ENCODE measurements around the gene EIF5B. TPM values are rescaled to one million over a fixed set of nuclear protein-coding genes. Genes with fewer than 3 reads are reported as not detected.

EIF5B gene
- polyA plus RNA-seq, 4 donors: 21.0 to 43.0 (median 32.1) TPM

- H3K27me3 ChIP-seq (ENCODE audit: control insufficient read depth in 3 of 3, insufficient read depth in 3 of 3, low read length in 3 of 3): no peaks in the 10 kb centered on the region
- 86 to 93% (median 87%) methylated on average over 3 of the region's 3 CpGs for WGBS, 3 donors
- peaks cover 16 to 36% (median 23%) of the 10 kb centered on the region in 3 donors for H3K36me3 ChIP-seq (ENCODE audit: control insufficient read depth in 3 of 3, insufficient read depth in 2 of 3, low read depth in 1 of 3, low read length in 3 of 3)
- DNase-seq (no peak), FAIRE-seq (no peak)
- no peak overlapping the region for H3K27ac ChIP-seq (ENCODE audit: low read depth in 1 of 3, low read length in 2 of 3)
- no peak overlapping the region for H3K4me3 ChIP-seq (ENCODE audit: low read depth in 1 of 3, low read length in 3 of 3)
- H3K4me1 ChIP-seq (ENCODE audit: control insufficient read depth in 3 of 3, insufficient read depth in 2 of 3, low read depth in 1 of 3, low read length in 2 of 3): no peaks in the 10 kb centered on the region
- no peaks in the 10 kb centered on the region for H3K9me3 ChIP-seq (ENCODE audit: control insufficient read depth in 2 of 2, insufficient read depth in 1 of 2, low read depth in 1 of 2, low read length in 1 of 2)
Observed at GRCh38 chr2:99395589-99396130, 58.5 kb downstream of the EIF5B start.

DNA sequence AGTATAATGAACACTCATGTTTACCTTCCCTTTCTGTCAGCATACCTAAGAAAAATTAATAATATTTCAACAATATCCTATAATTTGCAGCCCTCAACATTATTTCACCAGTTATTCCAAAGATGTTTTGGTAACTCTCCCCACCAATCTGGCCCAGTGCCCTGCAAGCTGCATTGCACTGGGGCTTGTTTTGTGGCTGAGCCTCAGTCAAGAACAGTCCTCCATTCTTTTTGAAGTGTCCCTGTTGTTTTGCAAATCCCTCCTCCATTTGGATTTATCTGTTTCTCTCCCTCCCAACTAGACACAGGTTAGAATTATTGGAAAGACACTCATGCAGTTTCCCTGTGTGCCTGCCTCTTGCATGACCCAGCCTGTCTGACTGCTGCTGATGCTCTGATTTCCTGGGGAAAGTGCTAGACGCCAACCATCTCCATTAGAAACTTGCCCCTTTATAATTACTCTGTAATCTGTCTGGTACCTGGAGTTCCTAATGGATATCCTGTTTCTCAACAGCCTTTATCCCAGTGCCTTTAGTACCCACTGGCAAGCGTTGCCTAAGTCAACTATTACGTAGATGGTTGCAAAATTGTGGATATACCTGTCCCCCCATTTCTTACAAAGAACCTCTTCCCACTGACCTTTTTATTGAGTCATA, 60.2 kb downstream of the EIF5B start:
- Histone ChIP-seq H3K4me1 (ENCODE audit: control insufficient read depth in 3 of 3, insufficient read depth in 2 of 3, low read depth in 1 of 3, low read length in 2 of 3) (no peaks in the 10 kb centered on the region), H3K4me3 (ENCODE audit: low read depth in 1 of 3, low read length in 3 of 3) (no peak overlapping the region), H3K27me3 (ENCODE audit: control insufficient read depth in 3 of 3, insufficient read depth in 3 of 3, low read length in 3 of 3) (no peaks in the 10 kb centered on the region), H3K27ac (ENCODE audit: low read depth in 1 of 3, low read length in 2 of 3) (no peak overlapping the region), H3K36me3 (ENCODE audit: control insufficient read depth in 3 of 3, insufficient read depth in 2 of 3, low read depth in 1 of 3, low read length in 3 of 3) (peaks cover 14 to 40% (median 23%) of the 10 kb centered on the region in 3 donors), H3K9me3 (ENCODE audit: control insufficient read depth in 2 of 2, insufficient read depth in 1 of 2, low read depth in 1 of 2, low read length in 1 of 2) (no peaks in the 10 kb centered on the region)
- 89 to 97% (median 95%) methylated on average over 3 of the region's 3 CpGs for WGBS, 3 donors
- FAIRE-seq (no peak), DNase-seq (no peak)

DNA sequence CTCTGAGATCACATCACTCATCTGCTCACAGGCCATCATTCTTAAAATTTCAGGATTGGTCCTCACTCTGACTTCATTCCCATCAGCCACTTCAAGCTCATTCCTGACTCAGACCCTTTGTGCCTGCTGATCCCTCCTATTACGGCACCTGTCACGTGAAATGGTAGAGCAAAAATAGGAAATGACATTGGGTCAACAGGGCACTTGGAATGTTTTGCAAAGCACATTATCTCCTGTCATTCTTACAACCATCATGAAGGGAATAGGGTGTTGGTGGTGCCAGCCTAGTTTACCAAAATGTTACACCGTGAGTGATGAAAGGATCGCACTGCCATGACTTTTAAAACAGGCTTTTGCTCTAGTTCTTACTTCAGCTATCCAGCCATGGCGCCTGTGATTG, 61.1 kb downstream of the EIF5B start:
- Histone ChIP-seq H3K36me3 (ENCODE audit: control insufficient read depth in 3 of 3, insufficient read depth in 2 of 3, low read depth in 1 of 3, low read length in 3 of 3) (peaks cover 14 to 45% (median 25%) of the 10 kb centered on the region in 3 donors), H3K27me3 (ENCODE audit: control insufficient read depth in 3 of 3, insufficient read depth in 3 of 3, low read length in 3 of 3) (no peaks in the 10 kb centered on the region), H3K4me3 (ENCODE audit: low read depth in 1 of 3, low read length in 3 of 3) (no peak overlapping the region), H3K27ac (ENCODE audit: low read depth in 1 of 3, low read length in 2 of 3) (no peak overlapping the region), H3K4me1 (ENCODE audit: control insufficient read depth in 3 of 3, insufficient read depth in 2 of 3, low read depth in 1 of 3, low read length in 2 of 3) (peaks cover 0 to 3% (median 0%) of the 10 kb centered on the region in 3 donors), H3K9me3 (ENCODE audit: control insufficient read depth in 2 of 2, insufficient read depth in 1 of 2, low read depth in 1 of 2, low read length in 1 of 2) (no peaks in the 10 kb centered on the region)
- FAIRE-seq: no peak
- WGBS, 3 donors: 93 to 97% (median 95%) methylated on average over 5 of the region's 5 CpGs
- no peak for DNase-seq

DNA sequence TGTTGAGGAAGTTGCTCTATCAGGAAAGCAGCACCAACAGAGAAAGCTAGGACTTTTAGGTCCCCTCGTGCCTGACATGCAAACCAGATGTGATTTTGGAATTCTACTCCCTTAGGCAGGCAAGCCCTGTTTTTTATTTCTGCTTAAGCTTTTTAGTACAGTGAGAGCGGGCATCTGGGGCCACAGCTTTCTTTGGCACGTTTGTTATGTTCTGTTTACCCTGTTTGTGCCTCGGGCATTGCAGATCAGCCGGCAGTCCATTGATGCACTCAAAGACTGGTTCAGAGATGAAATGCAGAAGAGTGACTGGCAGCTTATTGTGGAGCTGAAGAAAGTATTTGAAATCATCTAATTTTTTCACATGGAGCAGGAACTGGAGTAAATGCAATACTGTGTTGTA, 61.9 kb downstream of the EIF5B start:
- Histone ChIP-seq H3K4me3 (ENCODE audit: low read depth in 1 of 3, low read length in 3 of 3) (no peak overlapping the region), H3K36me3 (ENCODE audit: control insufficient read depth in 3 of 3, insufficient read depth in 2 of 3, low read depth in 1 of 3, low read length in 3 of 3) (peaks cover 12 to 43% (median 25%) of the 10 kb centered on the region in 3 donors), H3K27me3 (ENCODE audit: control insufficient read depth in 3 of 3, insufficient read depth in 3 of 3, low read length in 3 of 3) (no peaks in the 10 kb centered on the region), H3K27ac (ENCODE audit: low read depth in 1 of 3, low read length in 2 of 3) (no peak overlapping the region), H3K4me1 (ENCODE audit: control insufficient read depth in 3 of 3, insufficient read depth in 2 of 3, low read depth in 1 of 3, low read length in 2 of 3) (peaks cover 0 to 5% (median 0%) of the 10 kb centered on the region in 3 donors), H3K9me3 (ENCODE audit: control insufficient read depth in 2 of 2, insufficient read depth in 1 of 2, low read depth in 1 of 2, low read length in 1 of 2) (no peaks in the 10 kb centered on the region)
- WGBS, 3 donors: 86 to 89% (median 86%) methylated on average over 5 of the region's 5 CpGs
- no peak for FAIRE-seq
- no peak for DNase-seq

GRCh38 chr2:99399795-99400194, 62.6 kb downstream of the EIF5B start:
- FAIRE-seq: no peak
- WGBS, 3 donors: 82 to 91% (median 88%) methylated on average over 2 of the region's 2 CpGs
- H3K36me3 ChIP-seq (ENCODE audit: control insufficient read depth in 3 of 3, insufficient read depth in 2 of 3, low read depth in 1 of 3, low read length in 3 of 3): peaks cover 12 to 46% (median 25%) of the 10 kb centered on the region in 3 donors

DNA sequence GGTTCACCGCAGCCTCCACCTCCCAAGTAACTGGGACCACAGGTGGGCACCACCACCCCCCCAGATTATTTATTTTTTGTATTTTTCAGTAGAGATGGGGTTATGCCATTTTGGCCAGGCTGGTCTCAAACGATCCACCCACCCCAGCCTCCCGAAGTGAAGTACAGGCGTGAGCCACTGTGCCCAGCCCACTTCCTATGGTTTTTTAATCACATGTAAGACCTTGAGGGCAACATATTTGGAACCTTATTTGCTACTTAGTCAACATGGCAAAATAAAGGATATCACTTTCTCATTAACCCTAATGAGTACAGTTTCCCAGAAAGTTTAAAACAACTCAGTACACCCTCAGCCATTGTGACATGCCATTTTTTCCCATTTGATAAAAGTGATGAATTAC, 64.7 kb downstream of the EIF5B start:
- peaks cover 16 to 37% (median 23%) of the 10 kb centered on the region in 3 donors for H3K36me3 ChIP-seq (ENCODE audit: control insufficient read depth in 3 of 3, insufficient read depth in 2 of 3, low read depth in 1 of 3, low read length in 3 of 3)
- no peaks in the 10 kb centered on the region for H3K27me3 ChIP-seq (ENCODE audit: control insufficient read depth in 3 of 3, insufficient read depth in 3 of 3, low read length in 3 of 3)
- H3K4me3 ChIP-seq (ENCODE audit: low read depth in 1 of 3, low read length in 3 of 3): no peak overlapping the region
- 78 to 92% (median 83%) methylated on average over 4 of the region's 4 CpGs for WGBS, 3 donors
- no peaks in the 10 kb centered on the region for H3K9me3 ChIP-seq (ENCODE audit: control insufficient read depth in 2 of 2, insufficient read depth in 1 of 2, low read depth in 1 of 2, low read length in 1 of 2)
- no peak for DNase-seq
- no peak overlapping the region for H3K27ac ChIP-seq (ENCODE audit: low read depth in 1 of 3, low read length in 2 of 3)
- H3K4me1 ChIP-seq (ENCODE audit: control insufficient read depth in 3 of 3, insufficient read depth in 2 of 3, low read depth in 1 of 3, low read length in 2 of 3): peaks cover 0 to 20% (median 0%) of the 10 kb centered on the region in 3 donors
- no peak for FAIRE-seq

More at GRCh38 chr2:99399795-99400194, 62.6 kb downstream of the EIF5B start:
- Histone ChIP-seq H3K27ac (ENCODE audit: low read depth in 1 of 3, low read length in 2 of 3) (no peak overlapping the region), H3K4me3 (ENCODE audit: low read depth in 1 of 3, low read length in 3 of 3) (no peak overlapping the region), H3K9me3 (ENCODE audit: control insufficient read depth in 2 of 2, insufficient read depth in 1 of 2, low read depth in 1 of 2, low read length in 1 of 2) (no peaks in the 10 kb centered on the region), H3K4me1 (ENCODE audit: control insufficient read depth in 3 of 3, insufficient read depth in 2 of 3, low read depth in 1 of 3, low read length in 2 of 3) (peaks cover 0 to 12% (median 0%) of the 10 kb centered on the region in 3 donors), H3K27me3 (ENCODE audit: control insufficient read depth in 3 of 3, insufficient read depth in 3 of 3, low read length in 3 of 3) (no peaks in the 10 kb centered on the region)
- no peak for DNase-seq

DNA sequence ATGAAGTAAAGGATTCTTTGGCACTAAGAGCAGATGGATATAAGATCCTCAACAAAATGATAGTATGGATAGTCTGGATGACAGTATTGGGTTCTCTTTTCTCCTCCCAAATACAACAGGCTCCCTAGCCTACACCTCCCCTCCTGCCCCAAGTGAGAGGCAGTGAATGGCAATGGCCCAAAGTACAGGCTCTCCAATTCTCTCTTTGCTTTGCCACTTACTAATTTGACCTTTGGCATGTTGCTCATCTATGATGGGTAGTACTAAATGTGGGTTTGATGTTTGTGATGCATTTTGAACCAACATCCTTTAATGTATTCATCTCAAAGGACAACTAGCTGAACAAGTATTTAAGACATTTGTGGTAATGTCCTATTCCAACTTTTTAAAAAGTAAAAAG, 65.9 kb downstream of the EIF5B start:
- peaks cover 0 to 20% (median 0%) of the 10 kb centered on the region in 3 donors for H3K4me1 ChIP-seq (ENCODE audit: control insufficient read depth in 3 of 3, insufficient read depth in 2 of 3, low read depth in 1 of 3, low read length in 2 of 3)
- H3K36me3 ChIP-seq (ENCODE audit: control insufficient read depth in 3 of 3, insufficient read depth in 2 of 3, low read depth in 1 of 3, low read length in 3 of 3): peaks cover 14 to 34% (median 15%) of the 10 kb centered on the region in 3 donors
- FAIRE-seq (no peak), DNase-seq (no peak)
- H3K27me3 ChIP-seq (ENCODE audit: control insufficient read depth in 3 of 3, insufficient read depth in 3 of 3, low read length in 3 of 3): no peaks in the 10 kb centered on the region
- no peak overlapping the region for H3K4me3 ChIP-seq (ENCODE audit: low read depth in 1 of 3, low read length in 3 of 3)
- no peaks in the 10 kb centered on the region for H3K9me3 ChIP-seq (ENCODE audit: control insufficient read depth in 2 of 2, insufficient read depth in 1 of 2, low read depth in 1 of 2, low read length in 1 of 2)
- H3K27ac ChIP-seq (ENCODE audit: low read depth in 1 of 3, low read length in 2 of 3): peak overlapping the region in 1 of 3 donors; percentile 44

DNA sequence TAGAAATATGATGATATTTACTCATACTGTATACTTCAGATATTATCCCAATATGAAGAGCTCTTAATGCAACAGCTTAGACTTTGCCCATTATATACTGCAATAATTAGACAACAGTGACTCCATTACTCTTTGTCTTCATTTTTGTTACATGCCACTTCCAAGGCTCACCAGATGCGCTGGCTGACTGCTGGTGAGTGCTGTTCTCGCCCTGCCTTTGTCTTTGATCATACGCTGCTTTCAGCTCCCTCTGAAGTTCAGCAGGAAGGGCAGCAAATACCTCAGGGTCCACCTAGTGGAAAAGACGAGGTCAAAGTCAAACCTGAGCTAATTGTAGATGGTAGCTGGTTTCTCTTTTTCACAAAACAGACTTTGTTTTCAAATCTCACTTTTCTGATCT, 66.3 kb downstream of the EIF5B start:
- DNase-seq: peak; percentile 72 to 80
- WGBS, 3 donors: 15 to 49% (median 47%) methylated on average over 4 of the region's 4 CpGs
- H3K4me3 ChIP-seq (ENCODE audit: low read depth in 1 of 3, low read length in 3 of 3): no peak overlapping the region
- H3K36me3 ChIP-seq (ENCODE audit: control insufficient read depth in 3 of 3, insufficient read depth in 2 of 3, low read depth in 1 of 3, low read length in 3 of 3): peaks cover 14 to 31% (median 14%) of the 10 kb centered on the region in 3 donors
- H3K27me3 ChIP-seq (ENCODE audit: control insufficient read depth in 3 of 3, insufficient read depth in 3 of 3, low read length in 3 of 3): no peaks in the 10 kb centered on the region
- peak overlapping the region in 1 of 3 donors; percentile 44 for H3K27ac ChIP-seq (ENCODE audit: low read depth in 1 of 3, low read length in 2 of 3)
- H3K9me3 ChIP-seq (ENCODE audit: control insufficient read depth in 2 of 2, insufficient read depth in 1 of 2, low read depth in 1 of 2, low read length in 1 of 2): no peaks in the 10 kb centered on the region
- H3K4me1 ChIP-seq (ENCODE audit: control insufficient read depth in 3 of 3, insufficient read depth in 2 of 3, low read depth in 1 of 3, low read length in 2 of 3): peaks cover 0 to 20% (median 0%) of the 10 kb centered on the region in 3 donors
- FAIRE-seq: no peak
